Glomerular endothelial cell (primary cell): ENCODE measurements around the gene UBE2F. TPM values are rescaled to one million over a fixed set of nuclear protein-coding genes. Genes with fewer than 3 reads are reported as not detected.
"Not testable (repeated sequence)": the region's sequence is repeated elsewhere in the genome, so short reads cannot be mapped to it uniquely, and the experiment has no call there.

Experiments
- DNase-seq: peaks from one replicate; pipeline ENCODE4 v3.0.0-alpha.2; 2011; ENCODE audit warnings: low read depth, low spot score; ENCODE audit errors: extremely low read depth
- total RNA-seq: library from RNA; depleted of rRNA; stranded (reverse); fragments of >200 nt; gene quantifications from 2 replicates; pipeline ENCODE4 v1.2.3, GENCODE V29; 2015

Gene UBE2F
- total RNA-seq, 1 donor from 2014 or later: 93.0 TPM

- no peak for DNase-seq
Measured at GRCh38 chr2:238042090-238042489, 75.3 kb downstream of the UBE2F start.

- DNase-seq: no peak
Measured at GRCh38 chr2:238042849-238043584, 76.2 kb downstream of the UBE2F start.

GRCh38 chr2:238043851-238044250, 77.0 kb downstream of the UBE2F start:
- no peak for DNase-seq

- DNase-seq: no peak
Measured at GRCh38 chr2:238045575-238045974, 78.8 kb downstream of the UBE2F start.

GRCh38 chr2:238046725-238047270, 80.0 kb downstream of the UBE2F start:
- no peak for DNase-seq

GRCh38 chr2:238053191-238053776, 86.5 kb downstream of the UBE2F start:
- no peak for DNase-seq

GRCh38 chr2:238055841-238056240, 89.0 kb downstream of the UBE2F start:
- DNase-seq: no peak

GRCh38 chr2:238057696-238058575, 91.1 kb downstream of the UBE2F start:
- not testable (repeated sequence) for DNase-seq

GRCh38 chr2:238059505-238059904, 92.7 kb downstream of the UBE2F start:
- no peak for DNase-seq

GRCh38 chr2:238060096-238060541, 93.3 kb downstream of the UBE2F start:
- DNase-seq: no peak

GRCh38 chr2:238060542-238061314, 93.9 kb downstream of the UBE2F start, which contains the start of gene SCLY:
Gene SCLY (plus strand): TSS chr2:238061001. CDS start chr2:238061055, 54 bp downstream.
- DNase-seq: peak; percentile 62

GRCh38 chr2:238061315-238062202, 94.7 kb downstream of the UBE2F start:
- no peak for DNase-seq

- DNase-seq: no peak
Measured at GRCh38 chr2:238063414-238064189, 96.8 kb downstream of the UBE2F start.

- DNase-seq: no peak
Measured at GRCh38 chr2:238064376-238064775, 97.6 kb downstream of the UBE2F start.

- no peak for DNase-seq
Measured at GRCh38 chr2:238065071-238065846, 98.4 kb downstream of the UBE2F start.

GRCh38 chr2:238066218-238066617, 99.4 kb downstream of the UBE2F start:
- no peak for DNase-seq

GRCh38 chr2:238066718-238067117, 99.9 kb downstream of the UBE2F start:
- not testable (repeated sequence) for DNase-seq

GRCh38 chr2:238067939-238068338, 101.1 kb downstream of the UBE2F start:
- DNase-seq: no peak
